SH-SY5Y (cell line): ENCODE results near the gene DPH1.

ENCODE experiments used
- GATA2 ChIP-seq: IDR thresholded peaks from 2 replicates; pipeline ENCODE4 v1.6.1; 2011; ENCODE audit warnings: mild to moderate bottlenecking, low read depth, low read length
- GATA3 ChIP-seq: IDR thresholded peaks from 2 replicates; pipeline ENCODE4 v1.6.1; 2011; ENCODE audit warnings: low read depth, mild to moderate bottlenecking, low read length, moderate library complexity

- TF ChIP-seq GATA3 (no peak), GATA2 (no peak)
Measured at GRCh38 chr17:2042933-2043332, 13.0 kb downstream of the DPH1 start.
